Stomach (tissue), 9 donors: Measurements from ENCODE around the gene GPRC5B. TPM values are rescaled to one million over a fixed set of nuclear protein-coding genes. Genes with fewer than 3 reads are reported as not detected.

Source experiments
- DNase-seq, 2 donors: peaks; one replicate each; pipeline versions ENCODE4 v3.0.0 to v3.0.0-alpha.2; 2013 to 2019
- H3K27ac ChIP-seq, 5 donors: fragments of 200-600 bp in 4 of 5; sonication (generic) in 4 of 5; one replicate each; pipeline ENCODE4 v1.5.1; 2013 to 2019; ENCODE audit warnings: mild to moderate bottlenecking in 1 of 5, moderate library complexity in 1 of 5
- H3K27me3 ChIP-seq, 3 donors: fragments of 200-600 bp; sonication (generic); one replicate each; pipeline ENCODE4 v1.5.1; 2017 to 2019; ENCODE audit warnings: mixed run types in 1 of 3
- H3K36me3 ChIP-seq, 4 donors: fragments of 200-600 bp; sonication (generic); 1 replicate in 3 of 4; 2 replicates in 1 of 4; pipeline ENCODE4 v1.5.1; 2016 to 2019
- H3K4me1 ChIP-seq, 4 donors: fragments of 200-600 bp; sonication (generic); one replicate each; pipeline ENCODE4 v1.5.1; 2016 to 2019
- H3K4me3 ChIP-seq, 4 donors: fragments of 200-600 bp; sonication (generic) in 3 of 4; one replicate each; pipeline ENCODE4 v1.5.1; 2016 to 2019; ENCODE audit warnings: mild to moderate bottlenecking in 1 of 4
- H3K9me3 ChIP-seq, 4 donors: fragments of 200-600 bp; sonication (generic); one replicate each; pipeline ENCODE4 v1.5.1; 2016 to 2019
- CTCF ChIP-seq, 7 experiments: fragments of 450-650 bp in 4 of 7; fragments of 200-600 bp in 3 of 7; sonication (generic) in 3 of 7; IDR thresholded peaks; one replicate each; pipeline ENCODE4 v1.5.1; 2016 to 2019; ENCODE audit warnings: antibody characterized with exemption in 7 of 7, control low read depth in 2 of 7, mild to moderate bottlenecking in 1 of 7
- EP300 ChIP-seq: sonication (generic); formaldehyde crosslinking; IDR thresholded peaks from one replicate; pipeline ENCODE4 v1.6.1; 2017; ENCODE audit warnings: antibody characterized with exemption
- POLR2A ChIP-seq, 4 donors: fragments of 450-650 bp; IDR thresholded peaks; one replicate each; pipeline ENCODE4 v1.6.1; 2016; ENCODE audit warnings: antibody characterized with exemption in 4 of 4, control low read depth in 2 of 4, mild to moderate bottlenecking in 1 of 4, moderate library complexity in 1 of 4
- POLR2AphosphoS5 ChIP-seq, 3 donors: sonication (generic); formaldehyde crosslinking; IDR thresholded peaks; one replicate each; pipeline ENCODE4 v1.6.1; 2016; ENCODE audit warnings: antibody characterized with exemption in 3 of 3
- WGBS, 5 donors: extraction: QIAGEN DNeasy Blood & Tissue Kit in 3 of 5; methylation state at CpG; one replicate each; pipeline versions ENCODE4 v1.1.5 to v1.1.7; 2013 to 2018; 5-methylcytosine and 5-hydroxymethylcytosine counted together
- intact Hi-C: fragments of 100-400 bp; cut with DNase I; formaldehyde crosslinking; loops from one replicate; pipeline ENCODE4 v1.15.1; 2023; ENCODE audit warnings: low total_unique reads
- polyA plus RNA-seq, 3 donors: library from polyadenylated mRNA; stranded (reverse); fragments of 200-250 nt; gene quantifications; one replicate each; pipeline ENCODE4 v1.2.3, GENCODE V29; 2013
- total RNA-seq, 5 donors: library from RNA; depleted of rRNA; stranded (reverse); fragments of >200 nt; gene quantifications; one replicate each; pipeline versions ENCODE4 v1.1.0 to v1.2.3, GENCODE V29; 2014 to 2016
- donor health status: healthy with polysubstance abuse.
- donor health status: Bipolar disorder and iron deficiency.
- donor health status: healthy.

The GPRC5B gene
- total and polyA plus RNA-seq, 8 donors = 6.1 to 77.2 (median 24.6) TPM

DNA sequence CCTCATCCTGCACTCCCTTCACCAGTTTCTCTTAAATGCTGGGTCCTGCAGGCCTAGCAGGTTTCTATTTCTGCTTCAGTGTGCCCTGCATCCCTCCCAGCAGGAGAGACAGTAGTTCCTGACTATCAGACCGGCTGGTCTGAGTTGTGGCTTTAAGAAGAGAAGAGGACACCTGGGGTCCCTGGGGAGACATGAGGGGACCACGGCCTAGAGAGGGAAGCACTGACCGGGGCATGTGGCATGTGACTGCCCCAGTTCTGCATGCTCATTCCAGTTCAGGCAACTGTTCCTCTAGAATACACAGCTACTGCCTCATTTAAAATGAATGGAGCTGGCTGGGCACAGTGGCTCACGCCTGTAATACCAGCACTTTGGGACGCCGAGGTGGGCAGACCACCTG is 61.3 kb downstream of the GPRC5B start:
- no peak for DNase-seq
- intact Hi-C loops = no loop called here

GRCh38 chr16:19822533-19822932 is 62.1 kb downstream of the GPRC5B start:
- Histone ChIP-seq H3K27ac (no peak overlapping the region), H3K9me3 (no peaks in the 10 kb centered on the region), H3K4me3 (no peak overlapping the region), H3K27me3 (no peaks in the 10 kb centered on the region), H3K36me3 (peaks cover 0 to 7% (median 2%) of the 10 kb centered on the region in 4 donors), H3K4me1 (no peaks in the 10 kb centered on the region)
- 82 to 88% (median 83%) methylated on average over 2 of the region's 2 CpGs for WGBS, 5 donors
- no peak for DNase-seq
- no peak for TF ChIP-seq POLR2AphosphoS5 (IDR thresholded peaks at IDR 0.05)
- no peak for TF ChIP-seq POLR2A (IDR thresholded peaks at IDR 0.05)
- TF ChIP-seq EP300 = no peak
- no peak for TF ChIP-seq CTCF (IDR thresholded peaks at IDR 0.05)
- intact Hi-C loops = no loop called here

More for the DNA sequence above, 61.3 kb downstream of the GPRC5B start:
- H3K36me3 ChIP-seq = peaks cover 0 to 9% (median 2%) of the 10 kb centered on the region in 4 donors
- no peaks in the 10 kb centered on the region for H3K9me3 ChIP-seq
- H3K4me1 ChIP-seq = no peaks in the 10 kb centered on the region
- 82 to 91% (median 86%) methylated on average over 6 of the region's 6 CpGs for WGBS, 5 donors
- no peak overlapping the region for H3K27ac ChIP-seq
- H3K27me3 ChIP-seq = no peaks in the 10 kb centered on the region
- no peak overlapping the region for H3K4me3 ChIP-seq
- TF ChIP-seq CTCF (IDR thresholded peaks at IDR 0.05) = no peak
- TF ChIP-seq POLR2AphosphoS5 (IDR thresholded peaks at IDR 0.05) = no peak
- TF ChIP-seq EP300 = no peak
- no peak for TF ChIP-seq POLR2A (IDR thresholded peaks at IDR 0.05)

- TF ChIP-seq POLR2A (IDR thresholded peaks at IDR 0.05) = no peak
- TF ChIP-seq CTCF (IDR thresholded peaks at IDR 0.05) = no peak
- TF ChIP-seq POLR2AphosphoS5 (IDR thresholded peaks at IDR 0.05) = no peak
- no peak for TF ChIP-seq EP300
- H3K9me3 ChIP-seq = no peaks in the 10 kb centered on the region
- WGBS, 5 donors = 52 to 63% (median 53%) methylated on average over 7 of the region's 7 CpGs
- peaks cover 0 to 6% (median 4%) of the 10 kb centered on the region in 4 donors for H3K4me1 ChIP-seq
- DNase-seq = no peak
- intact Hi-C loops = no loop called here
- H3K36me3 ChIP-seq = no peaks in the 10 kb centered on the region
- no peak overlapping the region for H3K4me3 ChIP-seq
- no peaks in the 10 kb centered on the region for H3K27me3 ChIP-seq
- H3K27ac ChIP-seq = no peak overlapping the region
These were observed 66.8 kb downstream of the GPRC5B start for GRCh38 chr16:19817875-19818274.

DNA sequence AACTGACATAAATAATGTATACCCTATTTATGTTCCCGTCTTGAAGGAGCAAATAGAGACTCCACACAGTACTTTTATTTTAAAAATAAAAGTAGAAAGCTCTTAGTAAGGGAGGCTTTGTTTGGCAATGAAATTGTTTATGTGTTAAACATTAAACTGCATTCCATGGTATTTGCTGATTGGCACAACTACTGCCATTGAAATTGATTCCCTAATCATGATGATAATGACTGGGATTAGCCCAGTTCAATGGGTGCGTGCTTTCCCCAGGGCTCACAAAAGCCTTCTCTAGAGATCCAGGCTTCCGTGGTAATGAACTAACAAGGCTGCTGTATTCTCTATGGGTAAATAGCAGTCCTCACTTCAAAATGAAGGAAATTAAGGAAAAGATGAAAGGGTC is 67.5 kb downstream of the GPRC5B start:
- Histone ChIP-seq H3K4me3 (no peak overlapping the region), H3K4me1 (peaks cover 0 to 6% (median 4%) of the 10 kb centered on the region in 4 donors), H3K27ac (peak overlapping the region in 3 of 5 donors; percentile 4 to 32 (median 25)), H3K36me3 (no peaks in the 10 kb centered on the region), H3K27me3 (no peaks in the 10 kb centered on the region), H3K9me3 (no peaks in the 10 kb centered on the region)
- no peak for DNase-seq
- intact Hi-C loops = no loop called here
- 27 to 45% (median 28%) methylated on average over 3 of the region's 3 CpGs for WGBS, 5 donors
- TF ChIP-seq POLR2AphosphoS5 (IDR thresholded peaks at IDR 0.05) = peak in 1 of 3 donors; percentile 47
- no peak for TF ChIP-seq CTCF (IDR thresholded peaks at IDR 0.05)
